DOHH2 (cell line): ENCODE data around the gene PHLDB2.

Experiments
- H3F3A ChIP-seq: fragments of 200-600 bp; sonication (generic), shearing (Covaris generic); 2 replicates; pipeline ENCODE4 v1.6.0; 2016; ENCODE audit warnings: antibody characterized with exemption, mild to moderate bottlenecking; ENCODE audit not compliant: control insufficient read depth, insufficient read depth
- H3K27ac ChIP-seq: fragments of 200-600 bp; sonication (generic); 2 replicates; pipeline ENCODE4 v1.5.1; 2014; ENCODE audit warnings: low read depth, mild to moderate bottlenecking, low read length, moderate library complexity
- H3K27me3 ChIP-seq: fragments of 200-600 bp; sonication (generic); 2 replicates; pipeline ENCODE4 v1.6.1; 2014; ENCODE audit warnings: mild to moderate bottlenecking, low read length, mixed read lengths; ENCODE audit not compliant: control insufficient read depth
- H3K36me3 ChIP-seq: fragments of 200-600 bp; sonication (generic); 2 replicates; pipeline ENCODE4 v1.6.1; 2014; ENCODE audit warnings: mild to moderate bottlenecking, low read length, moderate library complexity, mixed read lengths; ENCODE audit not compliant: control insufficient read depth
- H3K4me1 ChIP-seq: fragments of 200-600 bp; sonication (generic); 2 replicates; pipeline ENCODE4 v1.6.1; 2014; ENCODE audit warnings: mild to moderate bottlenecking, low read length, mixed read lengths; ENCODE audit not compliant: control insufficient read depth
- H3K4me2 ChIP-seq: fragments of 200-600 bp; sonication (generic); 2 replicates; pipeline ENCODE4 v1.6.0; 2014; ENCODE audit warnings: mild to moderate bottlenecking, low read length, moderate library complexity
- H3K4me3 ChIP-seq: fragments of 200-600 bp; sonication (generic); 2 replicates; pipeline ENCODE4 v1.5.1; 2014; ENCODE audit warnings: mild to moderate bottlenecking, low read length, mixed read lengths
- H3K79me2 ChIP-seq: fragments of 200-600 bp; sonication (generic); 2 replicates; pipeline ENCODE4 v1.6.1; 2014; ENCODE audit warnings: mild to moderate bottlenecking, low read length, mixed read lengths; ENCODE audit not compliant: control insufficient read depth
- H3K9me2 ChIP-seq: fragments of 200-600 bp; sonication (generic); replicated peaks from 2 replicates; pipeline ENCODE4 v1.6.1; 2014; ENCODE audit warnings: mild to moderate bottlenecking, low read length, mixed read lengths; ENCODE audit not compliant: control insufficient read depth
- H3K9me3 ChIP-seq: fragments of 200-600 bp; sonication (generic); 2 replicates; pipeline ENCODE4 v1.6.1; 2014; ENCODE audit warnings: antibody characterized with exemption, low read length, mixed read lengths; ENCODE audit not compliant: control insufficient read depth, insufficient read depth
- H4K20me1 ChIP-seq: fragments of 200-600 bp; sonication (generic); 2 replicates; pipeline ENCODE4 v1.6.0; 2014; ENCODE audit warnings: low read depth, mild to moderate bottlenecking, antibody characterized with exemption, low read length, moderate library complexity; ENCODE audit not compliant: control insufficient read depth, insufficient read depth
- CTCF ChIP-seq: fragments of 200-600 bp; sonication (generic); IDR thresholded peaks from one replicate; pipeline ENCODE4 v1.5.1; 2014; ENCODE audit warnings: antibody characterized with exemption, mild to moderate bottlenecking, low read depth, low read length; ENCODE audit not compliant: poor library complexity, severe bottlenecking
- EZH2phosphoT487 ChIP-seq: fragments of 200-600 bp; sonication (generic); IDR thresholded peaks from 2 replicates; pipeline ENCODE4 v1.6.1; 2017; ENCODE audit warnings: borderline replicate concordance, mild to moderate bottlenecking, antibody characterized with exemption, low read length, moderate library complexity, mixed read lengths

PHLDB2 gene

DNA sequence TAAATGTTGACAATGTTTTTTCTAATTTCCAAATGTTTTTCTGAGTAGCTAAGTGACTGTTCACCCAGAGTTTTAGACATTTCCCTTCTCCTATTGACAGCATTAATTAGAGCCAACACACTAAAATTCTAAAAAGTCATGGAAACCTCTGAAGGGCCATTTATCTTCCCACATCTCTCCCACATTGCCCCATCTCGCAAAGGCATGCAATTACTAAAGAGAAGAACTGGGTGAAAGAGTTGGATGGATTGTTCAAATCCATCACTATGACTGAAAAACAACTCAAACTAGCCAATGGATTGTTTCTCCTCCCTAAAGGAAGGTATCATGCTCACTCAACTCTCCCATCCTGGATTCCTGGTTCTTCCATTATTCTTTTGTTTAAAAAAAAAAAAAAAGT lies 30.0 kb upstream of the PHLDB2 start:
- Histone ChIP-seq H3K9me3 (no peaks in the 10 kb centered on the region), H3K9me2 (no peaks in the 10 kb centered on the region), H3K27me3 (no peaks in the 10 kb centered on the region), H3K4me1 (no peaks in the 10 kb centered on the region), H3K79me2 (no peaks in the 10 kb centered on the region), H3K27ac (no peak overlapping the region), H3K4me2 (no peak overlapping the region), H3F3A (no peaks in the 10 kb centered on the region), H4K20me1 (no peaks in the 10 kb centered on the region), H3K4me3 (no peak overlapping the region), H3K36me3 (no peaks in the 10 kb centered on the region)
- TF ChIP-seq CTCF (no peak), EZH2phosphoT487 (no peak)

DNA sequence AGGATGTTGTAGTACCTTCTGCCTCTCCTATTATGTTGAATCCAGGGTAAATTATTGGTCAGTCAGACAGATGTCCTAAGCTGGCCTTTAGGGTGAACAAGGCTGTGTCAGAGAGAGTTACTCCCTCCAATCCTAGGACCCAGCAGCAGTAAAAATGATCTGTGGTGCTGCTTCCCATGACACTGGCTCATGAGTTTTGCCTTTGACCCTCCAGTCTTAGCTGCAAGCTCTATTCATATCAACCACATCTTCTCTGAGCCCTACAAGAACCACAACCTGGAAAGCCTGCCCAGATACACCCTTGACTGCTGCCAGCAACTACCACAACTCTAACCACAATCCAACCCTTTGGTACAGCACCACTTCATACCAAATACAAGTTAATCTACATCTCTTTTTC lies 27.2 kb upstream of the PHLDB2 start:
- Histone ChIP-seq H4K20me1 (no peaks in the 10 kb centered on the region), H3K79me2 (no peaks in the 10 kb centered on the region), H3K27ac (no peak overlapping the region), H3K27me3 (no peaks in the 10 kb centered on the region), H3K9me2 (no peaks in the 10 kb centered on the region), H3K36me3 (no peaks in the 10 kb centered on the region), H3K4me2 (no peak overlapping the region), H3K4me1 (no peaks in the 10 kb centered on the region), H3K4me3 (no peak overlapping the region), H3F3A (no peaks in the 10 kb centered on the region), H3K9me3 (no peaks in the 10 kb centered on the region)
- no peak for TF ChIP-seq CTCF
- TF ChIP-seq EZH2phosphoT487: no peak

GRCh38 chr3:111837112-111837511 lies 22.0 kb upstream of the PHLDB2 start:
- Histone ChIP-seq H3K79me2 (no peaks in the 10 kb centered on the region), H4K20me1 (no peaks in the 10 kb centered on the region), H3K36me3 (no peaks in the 10 kb centered on the region), H3K4me2 (no peak overlapping the region), H3K4me1 (no peaks in the 10 kb centered on the region), H3K4me3 (no peak overlapping the region), H3K9me2 (no peaks in the 10 kb centered on the region), H3F3A (no peaks in the 10 kb centered on the region), H3K27ac (no peak overlapping the region), H3K27me3 (no peaks in the 10 kb centered on the region), H3K9me3 (no peaks in the 10 kb centered on the region)
- TF ChIP-seq CTCF: no peak
- no peak for TF ChIP-seq EZH2phosphoT487

DNA sequence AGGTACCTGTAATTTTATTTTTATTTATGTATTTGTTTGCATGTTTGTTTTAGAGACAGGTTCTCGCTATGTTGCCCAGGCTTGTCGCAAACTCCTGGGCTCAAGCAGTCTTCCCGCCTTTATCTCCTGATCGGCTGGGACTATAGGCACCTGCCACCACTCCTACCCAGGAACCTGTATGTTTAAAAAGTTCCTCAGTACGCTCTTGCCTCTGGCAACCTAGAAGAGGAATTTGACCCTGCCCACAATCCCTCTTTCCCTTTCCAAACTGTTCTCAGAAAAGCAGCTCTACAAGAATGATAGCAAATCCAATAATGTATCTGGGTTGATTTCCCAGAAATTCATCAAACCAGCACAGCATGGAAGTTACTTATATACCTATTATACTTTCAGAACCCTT lies 20.9 kb upstream of the PHLDB2 start:
- Histone ChIP-seq H3K4me1 (no peaks in the 10 kb centered on the region), H3K27ac (no peak overlapping the region), H3K9me2 (no peaks in the 10 kb centered on the region), H3K79me2 (no peaks in the 10 kb centered on the region), H3K27me3 (no peaks in the 10 kb centered on the region), H3K4me3 (no peak overlapping the region), H3F3A (no peaks in the 10 kb centered on the region), H3K4me2 (no peak overlapping the region), H3K36me3 (no peaks in the 10 kb centered on the region), H3K9me3 (no peaks in the 10 kb centered on the region), H4K20me1 (no peaks in the 10 kb centered on the region)
- TF ChIP-seq EZH2phosphoT487 (no peak), CTCF (no peak)
